Neuronal stem cell (in vitro differentiated cells): ENCODE results near the gene DBF4.
"Not testable (repeated sequence)": the region's sequence is repeated elsewhere in the genome, so short reads cannot be mapped to it uniquely, and the experiment has no call there.

Source experiments
- DNase-seq: peaks from one replicate; pipeline ENCODE4 v3.0.0-alpha.2; 2013; ENCODE audit warnings: low spot score
- H2AFZ ChIP-seq: one replicate; pipeline ENCODE4 v1.6.1; 2013; ENCODE audit warnings: mild to moderate bottlenecking, low read length, inconsistent platforms
- H2AK5ac ChIP-seq: 2 replicates; pipeline ENCODE4 v1.6.1; 2013; ENCODE audit warnings: low read depth, mild to moderate bottlenecking, inconsistent platforms, low read length, moderate library complexity, mixed read lengths
- H2BK120ac ChIP-seq: 2 replicates; pipeline ENCODE4 v1.6.1; 2013; ENCODE audit warnings: low read depth, mild to moderate bottlenecking, inconsistent platforms, low read length, moderate library complexity, mixed read lengths
- H2BK12ac ChIP-seq: one replicate; pipeline ENCODE4 v1.6.1; 2013; ENCODE audit warnings: low read length, inconsistent platforms
- H2BK15ac ChIP-seq: 2 replicates; pipeline ENCODE4 v1.6.1; 2013; ENCODE audit warnings: mild to moderate bottlenecking, low read length, inconsistent platforms, mixed read lengths
- H2BK5ac ChIP-seq: one replicate; pipeline ENCODE4 v1.6.1; 2013; ENCODE audit warnings: inconsistent platforms, mild to moderate bottlenecking, low read length, moderate library complexity
- H3K14ac ChIP-seq: one replicate; pipeline ENCODE4 v1.6.1; 2013; ENCODE audit warnings: low read length, inconsistent platforms
- H3K18ac ChIP-seq: 2 replicates; pipeline ENCODE4 v1.6.1; 2013; ENCODE audit warnings: low read length, inconsistent platforms
- H3K23ac ChIP-seq: 2 replicates; pipeline ENCODE4 v1.6.1; 2013; ENCODE audit warnings: low read depth, mild to moderate bottlenecking, mixed read lengths, low read length, inconsistent platforms; ENCODE audit not compliant: poor library complexity
- H3K27ac ChIP-seq: replicated peaks from 3 replicates; pipeline ENCODE4 v1.5.1; 2013; ENCODE audit warnings: low read length, inconsistent platforms
- H3K27me3 ChIP-seq, 3 experiments: 2 replicates each; pipeline ENCODE4 v1.6.1; 2013; ENCODE audit warnings: low read length in 3 of 3, mild to moderate bottlenecking in 2 of 3, inconsistent platforms in 1 of 3, low read depth in 1 of 3, mixed read lengths in 1 of 3, moderate library complexity in 1 of 3; ENCODE audit not compliant: control insufficient read depth in 3 of 3, insufficient read depth in 3 of 3
- H3K36me3 ChIP-seq, 2 donors: replicated peaks in 1 of 2; 2 replicates each; pipeline ENCODE4 v1.6.1; 2013; ENCODE audit warnings: low read length in 2 of 2; ENCODE audit not compliant: control insufficient read depth in 2 of 2, insufficient read depth in 2 of 2
- H3K4ac ChIP-seq: 2 replicates; pipeline ENCODE4 v1.6.1; 2013; ENCODE audit warnings: inconsistent platforms, mild to moderate bottlenecking, low read length, moderate library complexity
- H3K4me1 ChIP-seq, 2 donors: 1 replicate in 1 of 2; 2 replicates in 1 of 2; pipeline ENCODE4 v1.6.1; 2013; ENCODE audit warnings: low read length in 2 of 2, low read depth in 1 of 2; ENCODE audit not compliant: control insufficient read depth in 2 of 2, insufficient read depth in 1 of 2
- H3K4me2 ChIP-seq: one replicate; pipeline ENCODE4 v1.6.1; 2013; ENCODE audit warnings: mild to moderate bottlenecking, low read length, inconsistent platforms; ENCODE audit not compliant: insufficient read depth, poor library complexity, severe bottlenecking
- H3K4me3 ChIP-seq, 2 donors: 2 replicates each; pipeline ENCODE4 v1.5.1; 2013; ENCODE audit warnings: low read length in 2 of 2, mild to moderate bottlenecking in 2 of 2, inconsistent platforms in 1 of 2, moderate library complexity in 1 of 2
- H3K79me1 ChIP-seq: one replicate; pipeline ENCODE4 v1.6.1; 2013; ENCODE audit warnings: low read depth, mild to moderate bottlenecking, inconsistent platforms, low read length, moderate library complexity
- H3K9ac ChIP-seq: one replicate; pipeline ENCODE4 v1.6.1; 2013; ENCODE audit warnings: mild to moderate bottlenecking, low read depth, low read length, inconsistent platforms; ENCODE audit not compliant: poor library complexity
- H3K9me3 ChIP-seq, 2 donors: replicated peaks in 1 of 2; 2 replicates each; pipeline versions ENCODE3 to v1.6.1; 2013; ENCODE audit warnings: low read length in 2 of 2, mild to moderate bottlenecking in 2 of 2, inconsistent platforms in 1 of 2, low read depth in 1 of 2, mixed read lengths in 1 of 2, moderate library complexity in 1 of 2; ENCODE audit not compliant: control insufficient read depth in 2 of 2, insufficient read depth in 1 of 2
- H4K8ac ChIP-seq: one replicate; pipeline ENCODE4 v1.6.1; 2013; ENCODE audit warnings: low read depth, mild to moderate bottlenecking, inconsistent platforms, low read length, moderate library complexity
- H4K91ac ChIP-seq: one replicate; pipeline ENCODE4 v1.6.1; 2013; ENCODE audit warnings: low read length, low read depth, mild to moderate bottlenecking, inconsistent platforms; ENCODE audit not compliant: poor library complexity
- WGBS, 2 donors: extraction: QIAGEN DNeasy Blood & Tissue Kit; methylation state at CpG; one replicate each; pipeline ENCODE4 v1.1.7; 2013; ENCODE audit warnings: missing lambda C conversion rate in 2 of 2, mixed read lengths in 1 of 2; ENCODE audit not compliant: insufficient read length in 2 of 2, insufficient replicate concordance in 1 of 2; ENCODE audit errors: extremely low coverage in 2 of 2; 5-methylcytosine and 5-hydroxymethylcytosine counted together

Gene DBF4

DNA sequence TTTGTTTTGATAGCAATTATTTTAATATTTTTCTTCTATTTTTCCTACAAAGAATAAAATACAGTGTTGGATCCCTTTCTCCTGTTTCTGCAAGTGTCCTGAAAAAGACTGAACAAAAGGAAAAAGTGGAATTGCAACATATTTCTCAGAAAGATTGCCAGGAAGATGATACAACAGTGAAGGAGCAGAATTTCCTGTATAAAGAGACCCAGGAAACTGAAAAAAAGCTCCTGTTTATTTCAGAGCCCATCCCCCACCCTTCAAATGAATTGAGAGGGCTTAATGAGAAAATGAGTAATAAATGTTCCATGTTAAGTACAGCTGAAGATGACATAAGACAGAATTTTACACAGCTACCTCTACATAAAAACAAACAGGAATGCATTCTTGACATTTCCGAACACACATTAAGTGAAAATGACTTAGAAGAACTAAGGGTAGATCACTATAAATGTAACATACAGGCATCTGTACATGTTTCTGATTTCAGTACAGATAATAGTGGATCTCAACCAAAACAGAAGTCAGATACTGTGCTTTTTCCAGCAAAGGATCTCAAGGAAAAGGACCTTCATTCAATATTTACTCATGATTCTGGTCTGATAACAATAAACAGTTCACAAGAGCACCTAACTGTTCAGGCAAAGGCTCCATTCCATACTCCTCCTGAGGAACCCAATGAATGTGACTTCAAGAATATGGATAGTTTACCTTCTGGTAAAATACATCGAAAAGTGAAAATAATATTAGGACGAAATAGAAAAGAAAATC is 31.0 kb downstream of the DBF4 start:
- H3K4me3 ChIP-seq, H3K9me3 ChIP-seq, H4K91ac ChIP-seq, H3K4me2 ChIP-seq, H3K27me3 ChIP-seq, H2BK120ac ChIP-seq, H2BK15ac ChIP-seq, H3K23ac ChIP-seq, H3K4me1 ChIP-seq, H2AFZ ChIP-seq, H3K9ac ChIP-seq, H2AK5ac ChIP-seq, H2BK5ac ChIP-seq, H3K4ac ChIP-seq, H3K27ac ChIP-seq, H3K18ac ChIP-seq, H3K79me1 ChIP-seq, DNase-seq, H3K14ac ChIP-seq, H4K8ac ChIP-seq, H2BK12ac ChIP-seq: not testable (repeated sequence)
- WGBS, 2 donors: no CpG with 5 or more reads among the region's 3 CpGs
- H3K36me3 ChIP-seq: peaks cover 2 to 72% of the 10 kb centered on the region in 2 donors

GRCh38 chr7:87908814-87909213 is 32.5 kb downstream of the DBF4 start:
- peaks cover 0 to 57% of the 10 kb centered on the region in 2 donors for H3K36me3 ChIP-seq
- H3K27ac ChIP-seq: not testable (repeated sequence)

GRCh38 chr7:87912121-87912520 is 35.8 kb downstream of the DBF4 start:
- Histone ChIP-seq H2BK120ac (no peak overlapping the region), H2BK15ac (no peak overlapping the region), H3K18ac (no peak overlapping the region), H3K9ac (no peak overlapping the region), H3K4me2 (no peak overlapping the region), H4K91ac (no peak overlapping the region), H2AFZ (no peak overlapping the region), H3K27me3 (no peaks in the 10 kb centered on the region), H3K36me3 (peaks cover 0 to 24% of the 10 kb centered on the region in 2 donors), H4K8ac (no peak overlapping the region), H3K27ac (no peak overlapping the region), H3K4me3 (no peak overlapping the region), H3K4me1 (no peaks in the 10 kb centered on the region), H2BK5ac (no peak overlapping the region), H3K14ac (no peak overlapping the region), H3K79me1 (no peaks in the 10 kb centered on the region), H3K4ac (no peak overlapping the region), H2BK12ac (no peak overlapping the region), H2AK5ac (no peak overlapping the region), H3K9me3 (no peaks in the 10 kb centered on the region), H3K23ac (no peak overlapping the region)
- no peak for DNase-seq
- no CpG with 5 or more reads among the region's 4 CpGs for WGBS, 2 donors

More at GRCh38 chr7:87908814-87909213, 32.5 kb downstream of the DBF4 start:
- H4K91ac ChIP-seq, H3K23ac ChIP-seq, H3K4ac ChIP-seq, H2AK5ac ChIP-seq, H2BK15ac ChIP-seq, H2BK5ac ChIP-seq, H2BK12ac ChIP-seq, H3K14ac ChIP-seq, H4K8ac ChIP-seq, H3K4me1 ChIP-seq, H2BK120ac ChIP-seq, H3K18ac ChIP-seq, H3K9me3 ChIP-seq, H2AFZ ChIP-seq, H3K9ac ChIP-seq, H3K79me1 ChIP-seq, H3K27me3 ChIP-seq, H3K4me2 ChIP-seq, DNase-seq, H3K4me3 ChIP-seq: not testable (repeated sequence)
- WGBS, 2 donors: no CpG with 5 or more reads among the region's 4 CpGs

GRCh38 chr7:87918740-87919139 is 42.4 kb downstream of the DBF4 start:
- no peaks in the 10 kb centered on the region for H3K27me3 ChIP-seq
- H3K4ac ChIP-seq: no peak overlapping the region
- no peak overlapping the region for H2AFZ ChIP-seq
- H3K36me3 ChIP-seq: no peaks in the 10 kb centered on the region
- H3K18ac ChIP-seq: no peak overlapping the region
- no peak overlapping the region for H3K23ac ChIP-seq
- no peak overlapping the region for H3K14ac ChIP-seq
- H3K9ac ChIP-seq: no peak overlapping the region
- no peak overlapping the region for H3K4me2 ChIP-seq
- H3K4me3 ChIP-seq: no peak overlapping the region
- no peak for DNase-seq
- H3K79me1 ChIP-seq: no peaks in the 10 kb centered on the region
- no peaks in the 10 kb centered on the region for H3K9me3 ChIP-seq
- no CpG with 5 or more reads among the region's 1 CpG for WGBS, 2 donors
- H3K27ac ChIP-seq: no peak overlapping the region
- H4K8ac ChIP-seq: no peak overlapping the region
- no peak overlapping the region for H2AK5ac ChIP-seq
- no peak overlapping the region for H2BK120ac ChIP-seq
- no peak overlapping the region for H4K91ac ChIP-seq
- no peak overlapping the region for H2BK5ac ChIP-seq
- no peak overlapping the region for H2BK12ac ChIP-seq
- no peak overlapping the region for H2BK15ac ChIP-seq
- H3K4me1 ChIP-seq: no peaks in the 10 kb centered on the region
